A549 (cell line): ENCODE data around the gene BCL2L2.

Experiments used
- CHD2 ChIP-seq: fragments of 150-350 bp; IDR thresholded peaks from 2 replicates; pipeline ENCODE4 v1.6.1; 2014; ENCODE audit warnings: low read length; ENCODE audit not compliant: partially characterized antibody
- EP300 ChIP-seq, 2 experiments: fragments of >200 bp; sonication (Bioruptor Twin); formaldehyde crosslinking; IDR thresholded peaks; 2 replicates in 1 of 2; 3 replicates in 1 of 2; pipeline ENCODE4 v1.6.1; 2016 to 2017
- JUN ChIP-seq, 2 experiments: fragments of >200 bp; sonication (Bioruptor Twin); formaldehyde crosslinking; IDR thresholded peaks; 2 replicates in 1 of 2; 3 replicates in 1 of 2; pipeline ENCODE4 v1.6.1; 2016 to 2017
- JUNB ChIP-seq: fragments of >200 bp; sonication (Bioruptor Twin); formaldehyde crosslinking; IDR thresholded peaks from 2 replicates; pipeline ENCODE4 v1.6.1; 2016
- KDM5A ChIP-seq: fragments of 200-600 bp; sonication (generic); IDR thresholded peaks from 2 replicates; pipeline ENCODE4 v1.6.1; 2016; ENCODE audit warnings: antibody characterized with exemption, mild to moderate bottlenecking
- MAZ ChIP-seq: fragments of 150-350 bp; IDR thresholded peaks from 2 replicates; pipeline ENCODE4 v1.6.1; 2014; ENCODE audit warnings: antibody characterized with exemption, low read depth, low read length, borderline replicate concordance
- NFE2L2 ChIP-seq: fragments of 150-350 bp; conservative IDR thresholded peaks from 2 replicates; pipeline ENCODE4 v1.6.1; 2014; ENCODE audit warnings: low read length
- NR3C1 ChIP-seq: fragments of >200 bp; sonication (Bioruptor Twin); formaldehyde crosslinking; IDR thresholded peaks from 3 replicates; pipeline ENCODE4 v1.6.1; 2017
- POLR2A ChIP-seq: IDR thresholded peaks from 2 replicates; pipeline ENCODE4 v1.6.1; 2012; ENCODE audit warnings: mild to moderate bottlenecking, low read length
- TF ChIP-seq, protein P1 (sequence below): fragments of >200 bp; sonication (Bioruptor Twin); formaldehyde crosslinking; IDR thresholded peaks from 3 replicates; pipeline ENCODE4 v1.5.1; 2016
- TF ChIP-seq, protein P2 (sequence below): IDR thresholded peaks from 2 replicates; pipeline ENCODE4 v1.6.1; 2012
- TF ChIP-seq, protein P3 (sequence below): IDR thresholded peaks from 2 replicates; pipeline ENCODE4 v1.6.1; 2012; ENCODE audit warnings: low read depth, borderline replicate concordance

DNA sequence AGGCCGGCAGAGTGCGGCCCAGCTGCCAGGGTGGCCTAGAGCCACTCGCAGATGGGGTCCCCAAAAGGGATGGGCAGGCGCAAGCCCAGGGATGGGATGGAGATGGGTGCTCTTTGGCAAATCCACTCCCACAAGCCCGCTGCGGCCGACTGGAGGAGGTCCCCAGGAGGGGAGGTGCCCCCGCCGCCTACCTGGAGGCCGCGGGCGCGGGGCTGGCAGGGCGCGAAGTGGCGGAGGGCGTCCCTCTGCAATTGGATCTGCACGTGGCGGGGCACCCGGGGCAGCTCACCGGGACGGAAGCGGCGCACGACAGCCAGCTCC is 4.7 kb upstream of the BCL2L2 start:
- TF ChIP-seq KDM5A (no peak), MAZ (no peak), NFE2L2 (no peak), POLR2A (peak; percentile 90), CHD2 (no peak), JUN (IDR thresholded peaks at IDR 0.05) (peak in 1 of 2 experiments; percentile 55; a peak in 2 of 5 replicates), EP300 (IDR thresholded peaks at IDR 0.05) (no peak), NR3C1 (no peak), JUNB (no peak)
- TF ChIP-seq, protein P1, sequence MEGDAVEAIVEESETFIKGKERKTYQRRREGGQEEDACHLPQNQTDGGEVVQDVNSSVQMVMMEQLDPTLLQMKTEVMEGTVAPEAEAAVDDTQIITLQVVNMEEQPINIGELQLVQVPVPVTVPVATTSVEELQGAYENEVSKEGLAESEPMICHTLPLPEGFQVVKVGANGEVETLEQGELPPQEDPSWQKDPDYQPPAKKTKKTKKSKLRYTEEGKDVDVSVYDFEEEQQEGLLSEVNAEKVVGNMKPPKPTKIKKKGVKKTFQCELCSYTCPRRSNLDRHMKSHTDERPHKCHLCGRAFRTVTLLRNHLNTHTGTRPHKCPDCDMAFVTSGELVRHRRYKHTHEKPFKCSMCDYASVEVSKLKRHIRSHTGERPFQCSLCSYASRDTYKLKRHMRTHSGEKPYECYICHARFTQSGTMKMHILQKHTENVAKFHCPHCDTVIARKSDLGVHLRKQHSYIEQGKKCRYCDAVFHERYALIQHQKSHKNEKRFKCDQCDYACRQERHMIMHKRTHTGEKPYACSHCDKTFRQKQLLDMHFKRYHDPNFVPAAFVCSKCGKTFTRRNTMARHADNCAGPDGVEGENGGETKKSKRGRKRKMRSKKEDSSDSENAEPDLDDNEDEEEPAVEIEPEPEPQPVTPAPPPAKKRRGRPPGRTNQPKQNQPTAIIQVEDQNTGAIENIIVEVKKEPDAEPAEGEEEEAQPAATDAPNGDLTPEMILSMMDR, result no peak
- TF ChIP-seq, protein P2, sequence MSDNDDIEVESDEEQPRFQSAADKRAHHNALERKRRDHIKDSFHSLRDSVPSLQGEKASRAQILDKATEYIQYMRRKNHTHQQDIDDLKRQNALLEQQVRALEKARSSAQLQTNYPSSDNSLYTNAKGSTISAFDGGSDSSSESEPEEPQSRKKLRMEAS, result peak; percentile 96
- TF ChIP-seq, protein P3, sequence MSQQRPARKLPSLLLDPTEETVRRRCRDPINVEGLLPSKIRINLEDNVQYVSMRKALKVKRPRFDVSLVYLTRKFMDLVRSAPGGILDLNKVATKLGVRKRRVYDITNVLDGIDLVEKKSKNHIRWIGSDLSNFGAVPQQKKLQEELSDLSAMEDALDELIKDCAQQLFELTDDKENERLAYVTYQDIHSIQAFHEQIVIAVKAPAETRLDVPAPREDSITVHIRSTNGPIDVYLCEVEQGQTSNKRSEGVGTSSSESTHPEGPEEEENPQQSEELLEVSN, result peak; percentile 89
